Esophagus squamous epithelium (tissue), 5 donors: ENCODE measurements around the gene ZDHHC3. TPM values are rescaled to one million over a fixed set of nuclear protein-coding genes. Genes with fewer than 3 reads are reported as not detected.
"Not testable (repeated sequence)": the region's sequence is repeated elsewhere in the genome, so short reads cannot be mapped to it uniquely, and the experiment has no call there.

Experiments
- DNase-seq: peaks from one replicate; lab custom pipeline; 2025; lab: John Stamatoyannopoulos, UW
- H3K27ac ChIP-seq, 4 donors: fragments of 200-600 bp; sonication (generic); one replicate each; pipeline ENCODE4 v1.5.1; 2016 to 2019; ENCODE audit warnings: mild to moderate bottlenecking in 1 of 4
- H3K27me3 ChIP-seq, 4 donors: fragments of 200-600 bp; sonication (generic); 1 replicate in 3 of 4; 2 replicates in 1 of 4; pipeline versions ENCODE4 v1.5.1 to v1.6.0; 2017 to 2021; ENCODE audit warnings: antibody characterized with exemption in 1 of 4
- H3K36me3 ChIP-seq, 3 donors: fragments of 200-600 bp; sonication (generic); one replicate each; pipeline ENCODE4 v1.5.1; 2016 to 2019
- H3K4me1 ChIP-seq, 3 donors: fragments of 200-600 bp; sonication (generic); one replicate each; pipeline ENCODE4 v1.5.1; 2017 to 2019
- H3K4me3 ChIP-seq, 4 donors: fragments of 200-600 bp; sonication (generic); 1 replicate in 3 of 4; 2 replicates in 1 of 4; pipeline ENCODE4 v1.5.1; 2016 to 2019; ENCODE audit warnings: mild to moderate bottlenecking in 2 of 4, moderate library complexity in 1 of 4
- H3K9me3 ChIP-seq, 3 donors: fragments of 200-600 bp; sonication (generic); one replicate each; pipeline ENCODE4 v1.5.1; 2016 to 2019
- POLR2A ChIP-seq, 4 donors: fragments of 450-650 bp; IDR thresholded peaks; one replicate each; pipeline ENCODE4 v1.6.1; 2017; ENCODE audit warnings: antibody characterized with exemption in 4 of 4, mild to moderate bottlenecking in 4 of 4, moderate library complexity in 3 of 4
- WGBS, 2 donors: methylation state at CpG; one replicate each; pipeline ENCODE4 v1.1.5; 2018; 5-methylcytosine and 5-hydroxymethylcytosine counted together
- intact Hi-C: fragments of 100-400 bp; cut with DNase I; formaldehyde crosslinking; loops from one replicate; pipeline ENCODE4 v1.15.0; 2022
- total RNA-seq, 4 donors: library from RNA; depleted of rRNA; stranded (reverse); fragments of >200 nt; gene quantifications; one replicate each; pipeline ENCODE4 v1.1.0, GENCODE V29; 2016
- TF ChIP-seq, protein P1 (sequence below), 6 experiments: fragments of 450-650 bp in 4 of 6; fragments of 200-600 bp in 2 of 6; sonication (generic) in 2 of 6; IDR thresholded peaks; one replicate each; pipeline ENCODE4 v1.5.1; 2016 to 2019; ENCODE audit warnings: antibody characterized with exemption in 6 of 6, mild to moderate bottlenecking in 4 of 6, moderate library complexity in 4 of 6
- donor health status: DM: yes; HTN: yes; CAD: no.

ZDHHC3 gene
- total RNA-seq, 4 donors from 2014 or later: 64.6 to 93.8 (median 73.0) TPM

DNA sequence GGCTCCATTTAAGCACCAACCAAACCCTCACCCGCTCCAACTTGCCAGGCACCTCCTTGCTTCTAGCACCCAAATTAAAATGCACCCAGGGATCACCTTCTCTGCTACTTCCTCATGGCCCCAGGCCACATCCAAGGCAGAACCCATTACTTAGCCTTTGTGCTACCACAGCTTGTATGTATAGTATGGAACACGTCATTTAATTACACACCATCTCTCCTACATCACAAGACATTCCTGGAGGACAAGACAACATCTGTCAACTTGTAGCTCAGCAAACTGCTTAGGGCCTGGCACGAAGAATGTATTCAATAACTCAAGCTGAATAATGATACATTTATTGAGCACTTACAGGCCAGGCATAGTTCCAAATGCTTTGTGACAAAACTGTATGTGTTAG is 23.3 kb downstream of the ZDHHC3 start:
- Histone ChIP-seq H3K27me3 (no peaks in the 10 kb centered on the region), H3K36me3 (peaks cover 4 to 43% (median 4%) of the 10 kb centered on the region in 3 donors), H3K27ac (no peak overlapping the region), H3K9me3 (no peaks in the 10 kb centered on the region), H3K4me1 (peaks cover 8 to 55% (median 12%) of the 10 kb centered on the region in 3 donors), H3K4me3 (no peak overlapping the region)
- TF ChIP-seq, protein P1, sequence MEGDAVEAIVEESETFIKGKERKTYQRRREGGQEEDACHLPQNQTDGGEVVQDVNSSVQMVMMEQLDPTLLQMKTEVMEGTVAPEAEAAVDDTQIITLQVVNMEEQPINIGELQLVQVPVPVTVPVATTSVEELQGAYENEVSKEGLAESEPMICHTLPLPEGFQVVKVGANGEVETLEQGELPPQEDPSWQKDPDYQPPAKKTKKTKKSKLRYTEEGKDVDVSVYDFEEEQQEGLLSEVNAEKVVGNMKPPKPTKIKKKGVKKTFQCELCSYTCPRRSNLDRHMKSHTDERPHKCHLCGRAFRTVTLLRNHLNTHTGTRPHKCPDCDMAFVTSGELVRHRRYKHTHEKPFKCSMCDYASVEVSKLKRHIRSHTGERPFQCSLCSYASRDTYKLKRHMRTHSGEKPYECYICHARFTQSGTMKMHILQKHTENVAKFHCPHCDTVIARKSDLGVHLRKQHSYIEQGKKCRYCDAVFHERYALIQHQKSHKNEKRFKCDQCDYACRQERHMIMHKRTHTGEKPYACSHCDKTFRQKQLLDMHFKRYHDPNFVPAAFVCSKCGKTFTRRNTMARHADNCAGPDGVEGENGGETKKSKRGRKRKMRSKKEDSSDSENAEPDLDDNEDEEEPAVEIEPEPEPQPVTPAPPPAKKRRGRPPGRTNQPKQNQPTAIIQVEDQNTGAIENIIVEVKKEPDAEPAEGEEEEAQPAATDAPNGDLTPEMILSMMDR (IDR thresholded peaks at IDR 0.05): no peak
- no peak for TF ChIP-seq POLR2A (IDR thresholded peaks at IDR 0.05)
- 51 to 72% methylated on average over 3 of the region's 3 CpGs for WGBS, 2 donors
- intact Hi-C loops: no loop called here
- DNase-seq: no peak

- no peaks in the 10 kb centered on the region for H3K27me3 ChIP-seq
- no peak overlapping the region for H3K27ac ChIP-seq
- peaks cover 4 to 40% (median 5%) of the 10 kb centered on the region in 3 donors for H3K36me3 ChIP-seq
- WGBS, 2 donors: 84 to 89% methylated on average over 2 of the region's 2 CpGs
- peaks cover 9 to 42% (median 12%) of the 10 kb centered on the region in 3 donors for H3K4me1 ChIP-seq
- H3K4me3 ChIP-seq: no peak overlapping the region
- intact Hi-C loops: no loop called here
- TF ChIP-seq POLR2A (IDR thresholded peaks at IDR 0.05): no peak
- TF ChIP-seq, protein P1 (IDR thresholded peaks at IDR 0.05): no peak
- no peak for DNase-seq
- H3K9me3 ChIP-seq: no peaks in the 10 kb centered on the region
These were observed 25.7 kb downstream of the ZDHHC3 start for GRCh38 chr3:44950275-44950734.

DNA sequence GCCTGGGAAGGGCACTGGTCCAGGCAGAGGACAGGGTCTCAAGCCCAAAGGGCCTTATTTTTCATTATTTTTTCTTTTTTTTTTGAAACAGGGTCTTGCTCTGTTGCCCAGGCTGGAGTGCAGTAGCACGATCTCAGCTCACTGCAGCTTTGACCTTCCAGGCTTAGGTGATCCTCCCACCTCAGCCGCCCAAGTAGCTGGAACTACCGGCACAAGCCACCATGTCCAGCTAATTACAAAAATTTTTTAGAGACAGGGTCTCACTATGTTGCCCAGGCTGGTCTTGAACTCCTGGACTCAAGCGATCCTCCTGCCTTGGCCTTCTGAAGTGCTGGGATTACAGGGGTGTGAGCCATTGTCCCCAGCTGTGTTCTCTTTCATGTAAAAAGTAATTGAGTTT is 26.2 kb downstream of the ZDHHC3 start:
- H3K9me3 ChIP-seq, intact Hi-C loops, H3K27ac ChIP-seq, H3K4me3 ChIP-seq, H3K27me3 ChIP-seq, DNase-seq: not testable (repeated sequence)
- Histone ChIP-seq H3K4me1 (peaks cover 9 to 36% (median 12%) of the 10 kb centered on the region in 3 donors), H3K36me3 (peaks cover 4 to 40% (median 8%) of the 10 kb centered on the region in 3 donors)
- WGBS, 2 donors: 94 to 97% methylated on average over 4 of the region's 4 CpGs

DNA sequence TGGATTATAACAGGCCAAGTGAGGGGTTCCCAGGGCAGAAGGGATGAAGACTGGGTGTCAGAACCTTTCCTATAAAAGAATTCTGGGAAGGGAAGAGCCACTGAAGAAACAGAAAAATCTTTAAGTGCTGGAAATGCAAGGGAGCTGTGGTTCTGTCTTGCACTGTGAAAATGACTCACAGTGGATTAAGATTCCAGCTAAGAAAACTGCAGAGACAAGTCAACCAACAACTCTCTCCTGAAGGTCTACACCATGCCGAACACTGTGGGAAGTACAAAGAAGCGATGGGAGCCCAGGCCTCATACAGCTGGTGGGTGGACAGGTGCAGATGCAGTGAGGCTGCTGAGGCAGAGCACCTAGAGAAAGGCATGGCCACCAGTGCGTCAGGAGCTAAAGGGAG is 27.7 kb downstream of the ZDHHC3 start:
- Histone ChIP-seq H3K27ac (no peak overlapping the region), H3K4me3 (no peak overlapping the region), H3K9me3 (no peaks in the 10 kb centered on the region), H3K27me3 (no peaks in the 10 kb centered on the region), H3K36me3 (peaks cover 0 to 40% (median 10%) of the 10 kb centered on the region in 3 donors), H3K4me1 (peaks cover 9 to 30% (median 12%) of the 10 kb centered on the region in 3 donors)
- TF ChIP-seq POLR2A (IDR thresholded peaks at IDR 0.05): no peak
- TF ChIP-seq, protein P1 (IDR thresholded peaks at IDR 0.05): no peak
- DNase-seq: no peak
- intact Hi-C loops: no loop called here
- 46 to 58% methylated on average over 3 of the region's 3 CpGs for WGBS, 2 donors

GRCh38 chr3:44942202-44942921 is 33.6 kb downstream of the ZDHHC3 start:
- TF ChIP-seq, protein P1 (IDR thresholded peaks at IDR 0.05): no peak
- no peak for TF ChIP-seq POLR2A (IDR thresholded peaks at IDR 0.05)
- Histone ChIP-seq H3K27ac (no peak overlapping the region), H3K9me3 (no peaks in the 10 kb centered on the region), H3K4me3 (no peak overlapping the region), H3K4me1 (peaks cover 0 to 13% (median 0%) of the 10 kb centered on the region in 3 donors), H3K27me3 (no peaks in the 10 kb centered on the region), H3K36me3 (peaks cover 0 to 99% (median 31%) of the 10 kb centered on the region in 3 donors)
- WGBS, 2 donors: 64 to 74% methylated on average over 5 to 7 of the region's 9 CpGs
- no peak for DNase-seq
- intact Hi-C loops: no loop called here
